ENCODE data around the gene APOBEC4.
"Not testable (repeated sequence)": the region's sequence is repeated elsewhere in the genome, so short reads cannot be mapped to it uniquely, and the experiment has no call there.

APOBEC4 gene

GRCh38 chr1:183634429-183635065 lies 18.6 kb downstream of the APOBEC4 start:
- DNase-seq, result no peak

DNA sequence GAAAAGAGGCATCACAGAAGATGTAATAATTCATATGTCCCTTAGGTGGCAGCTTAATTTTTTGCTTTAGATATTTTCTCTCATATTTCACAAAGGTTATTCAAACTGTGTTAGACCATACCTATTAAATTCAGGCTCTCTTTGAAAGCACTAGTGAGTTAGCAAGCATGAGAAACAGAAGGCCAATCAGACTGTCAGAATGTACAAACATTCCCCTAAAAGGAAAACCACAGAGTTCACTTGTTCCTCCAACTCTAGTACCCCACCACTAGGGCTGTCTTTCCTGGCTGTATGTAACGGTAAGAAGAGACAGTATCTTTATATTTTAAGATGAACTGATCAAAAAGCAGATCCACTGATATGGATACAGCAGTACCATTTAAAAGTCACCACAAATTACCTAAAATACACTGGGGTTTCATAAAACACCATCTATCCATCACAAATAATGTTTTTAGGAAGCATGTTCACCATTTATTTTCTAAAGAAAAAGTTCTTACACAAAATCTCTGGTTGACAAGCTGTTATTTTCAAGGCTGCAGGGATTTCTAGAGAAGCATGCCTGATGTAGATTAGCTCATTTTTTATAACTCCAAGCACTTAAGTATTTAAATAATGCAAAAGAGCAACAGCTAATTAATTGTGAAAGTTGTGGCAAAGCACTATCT lies 19.3 kb downstream of the APOBEC4 start:
- DNase-seq, result peak in 5 of 56 donors; percentile 9 to 36 (median 16)

DNA sequence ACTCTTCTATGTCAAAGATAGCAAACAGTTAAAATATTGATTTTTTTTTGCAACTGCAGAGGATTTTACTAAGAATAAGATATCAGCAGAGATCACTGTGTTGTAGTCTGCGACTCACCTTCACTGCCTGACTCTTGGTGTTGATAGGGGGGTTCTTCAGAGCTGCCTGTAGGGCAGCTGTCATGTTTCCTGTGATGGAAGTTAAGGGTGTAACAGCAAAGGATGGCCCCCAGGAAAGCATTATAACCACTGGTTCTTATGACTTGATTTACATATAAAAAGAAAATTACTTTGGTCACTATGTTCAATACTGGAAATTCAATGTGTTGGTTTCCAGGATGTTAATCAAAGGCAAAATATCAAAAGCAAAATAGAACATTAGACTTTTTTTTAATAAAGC lies 20.2 kb downstream of the APOBEC4 start:
- no peak for DNase-seq

GRCh38 chr1:183632114-183632513 lies 21.0 kb downstream of the APOBEC4 start:
- no peak for DNase-seq

GRCh38 chr1:183630748-183631147 lies 22.4 kb downstream of the APOBEC4 start:
- DNase-seq, result peak in 9 of 56 donors; percentile 2 to 33 (median 11)

GRCh38 chr1:183628537-183628936 lies 24.6 kb downstream of the APOBEC4 start:
- DNase-seq, result no peak

DNA sequence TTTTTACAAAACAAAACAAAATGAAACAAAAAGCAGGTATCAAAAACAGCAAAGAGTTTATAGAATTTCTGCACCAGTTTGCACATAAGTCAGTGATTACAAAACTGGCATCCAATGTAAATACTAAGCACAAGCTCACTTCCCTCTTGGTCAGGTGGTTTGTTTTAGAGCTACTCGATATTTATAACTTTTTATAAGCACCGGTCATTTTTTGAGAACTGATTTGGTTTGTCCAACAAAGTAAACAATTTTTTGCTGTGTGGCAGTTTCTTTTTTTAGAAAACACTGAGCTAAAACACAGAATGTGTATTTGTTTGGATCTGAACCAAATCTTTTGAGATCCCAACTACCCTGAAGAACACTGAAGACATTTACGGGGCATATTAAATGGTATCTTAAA lies 26.9 kb downstream of the APOBEC4 start:
- not testable (repeated sequence) for DNase-seq

GRCh38 chr1:183622884-183623785 lies 30.0 kb downstream of the APOBEC4 start:
- peak in 41 of 56 donors; percentile 6 to 74 (median 33) for DNase-seq

DNA sequence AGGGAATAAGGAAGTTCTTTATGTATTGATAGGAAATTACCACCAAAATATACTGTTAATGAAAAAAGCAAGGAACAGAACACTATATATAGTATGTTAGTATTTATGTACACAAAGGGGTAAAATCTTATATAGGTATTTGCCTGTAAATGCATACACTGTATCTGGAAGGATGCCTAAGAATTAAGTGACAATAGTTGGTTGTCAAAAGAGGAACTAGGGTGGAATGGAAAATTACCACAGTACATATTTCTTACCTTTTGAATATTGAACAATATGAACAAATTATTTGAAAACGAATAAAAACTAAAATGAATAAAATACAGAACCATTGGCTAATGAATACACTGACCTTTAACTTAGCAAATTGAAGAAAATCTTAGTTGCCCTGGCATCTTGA lies 31.1 kb downstream of the APOBEC4 start:
- no peak for DNase-seq

GRCh38 chr1:183620311-183620710 lies 32.8 kb downstream of the APOBEC4 start:
- no peak for DNase-seq

- DNase-seq, result no peak
These were observed 33.3 kb downstream of the APOBEC4 start for GRCh38 chr1:183619781-183620180.

DNA sequence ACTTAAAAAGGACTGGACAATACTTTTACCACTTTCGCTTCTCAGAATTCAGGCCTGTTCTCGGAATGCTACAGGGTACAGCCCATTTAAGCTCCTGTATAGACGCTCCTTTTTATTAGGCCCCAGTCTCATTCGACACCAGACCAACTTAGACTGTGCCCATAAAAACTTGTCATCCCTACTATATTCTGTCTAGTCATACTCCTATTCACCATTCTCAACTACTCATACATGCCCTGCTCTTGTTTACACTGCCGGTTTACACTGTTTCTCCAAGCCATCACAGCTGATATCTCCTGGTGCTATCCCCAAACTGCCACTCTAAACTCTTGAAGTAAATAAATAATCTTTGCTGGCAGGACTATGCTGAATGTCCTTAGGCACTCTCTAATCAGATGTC lies 34.9 kb downstream of the APOBEC4 start:
- DNase-seq, result not testable (repeated sequence)

DNA sequence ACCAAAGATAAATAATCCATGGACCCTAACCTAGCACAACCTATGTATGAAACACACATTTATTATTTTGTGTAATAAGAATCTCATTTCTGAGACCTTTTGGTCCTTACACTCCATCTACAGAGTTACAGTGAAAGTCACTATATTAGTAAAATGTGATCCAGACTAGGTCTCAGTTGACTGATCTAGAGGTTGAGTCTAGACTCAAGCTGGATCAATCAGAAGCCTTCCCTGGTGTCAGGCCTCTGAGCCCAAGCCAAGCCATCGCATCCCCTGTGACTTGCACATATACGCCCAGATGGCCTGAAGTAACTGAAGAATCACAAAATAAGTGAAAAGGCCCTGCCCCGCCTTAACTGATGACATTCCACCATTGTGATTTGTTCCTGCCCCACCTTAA lies 40.1 kb downstream of the APOBEC4 start:
- DNase-seq, result not testable (repeated sequence)

- DNase-seq, result no peak
These were observed 40.7 kb downstream of the APOBEC4 start for GRCh38 chr1:183612407-183612806.

- no peak for DNase-seq
These were observed 42.1 kb downstream of the APOBEC4 start for GRCh38 chr1:183611021-183611420.

DNA sequence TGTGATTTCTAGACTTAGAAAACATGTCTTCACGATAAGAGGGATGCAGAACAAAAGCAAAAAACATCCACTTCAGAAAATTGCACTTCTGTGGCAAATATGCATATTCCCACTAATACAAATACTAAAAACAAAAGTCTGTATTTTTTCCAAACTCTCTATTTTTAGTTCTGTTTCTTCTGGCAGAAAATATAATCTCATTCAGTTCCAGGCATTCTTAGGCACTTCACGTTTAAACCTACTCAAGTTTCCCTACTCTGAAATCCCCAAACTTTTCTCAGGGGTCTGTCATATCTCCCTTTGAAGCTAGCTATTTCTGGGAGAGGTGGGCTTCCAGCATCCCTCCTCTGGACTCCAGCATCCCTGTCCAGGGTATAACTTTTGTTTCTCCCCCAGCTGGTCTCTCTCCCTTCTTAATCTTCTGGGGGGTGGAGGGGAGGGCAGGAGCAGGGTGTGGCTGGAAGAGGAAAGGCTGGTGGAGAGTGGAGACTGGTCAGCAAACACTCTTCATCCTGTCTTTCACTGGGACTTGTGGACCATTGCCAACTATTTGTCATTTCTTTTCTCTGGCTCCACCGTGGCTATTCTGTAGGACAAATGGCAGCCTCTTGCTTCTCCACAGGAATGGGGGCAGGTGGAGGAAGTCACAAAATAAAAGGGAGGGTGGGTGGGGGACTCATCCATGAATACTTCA lies 43.2 kb downstream of the APOBEC4 start:
- no peak for DNase-seq

DNA sequence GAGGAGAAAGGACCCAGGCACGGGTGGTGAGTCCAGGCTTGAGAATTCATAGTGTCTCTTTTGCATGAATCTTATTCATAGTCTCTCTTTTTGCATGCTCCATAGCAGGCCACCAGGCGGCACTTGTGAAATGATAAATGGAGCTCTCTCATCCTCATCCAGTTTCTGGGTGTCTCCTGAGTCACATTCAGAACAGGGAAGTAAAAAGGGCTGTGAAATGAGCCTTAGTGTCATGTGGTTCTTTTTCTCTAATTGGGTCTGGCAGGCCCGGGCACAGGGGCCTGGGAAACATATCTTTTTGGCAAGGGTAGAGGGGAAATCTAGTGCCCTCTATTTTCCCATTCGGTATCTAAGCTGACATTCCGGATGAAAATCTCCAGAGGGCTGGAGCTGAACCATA lies 43.8 kb downstream of the APOBEC4 start:
- DNase-seq, result peak in 41 of 56 donors; percentile 23 to 83 (median 51)

- DNase-seq, result no peak
These were observed 45.7 kb downstream of the APOBEC4 start for GRCh38 chr1:183607322-183607980.

- no peak for DNase-seq
These were observed 47.2 kb downstream of the APOBEC4 start for GRCh38 chr1:183605904-183606303.

DNA sequence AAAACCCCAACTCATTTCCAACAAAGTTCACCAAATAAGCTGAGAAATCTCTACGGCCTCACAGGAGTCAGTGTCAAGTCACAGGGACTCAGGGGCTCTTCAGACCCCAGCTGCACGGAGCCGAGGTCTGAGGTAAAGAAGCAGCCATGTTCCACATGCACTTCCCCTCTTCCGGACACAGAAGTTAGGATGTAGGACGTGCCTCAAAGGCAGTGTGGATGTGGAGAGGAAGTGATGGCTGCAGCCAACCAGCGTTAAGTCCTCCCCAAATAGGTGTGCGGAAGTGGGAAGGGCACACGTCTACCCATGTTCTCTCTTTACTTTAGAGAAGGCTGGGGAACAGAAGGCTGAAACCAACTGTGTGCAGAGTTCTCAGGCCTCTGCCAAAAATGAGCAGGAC lies 48.3 kb downstream of the APOBEC4 start:
- DNase-seq, result peak in 1 of 56 donors; percentile 17
